K562 (cell line): ENCODE data around the gene MRPS10. TPM values are rescaled to one million over a fixed set of nuclear protein-coding genes. Genes with fewer than 3 reads are reported as not detected.
A peak's percentile ranks its signal among the peaks of the same experiment; 100 is the strongest.
"Not testable (repeated sequence)": the region's sequence is repeated elsewhere in the genome, so short reads cannot be mapped to it uniquely, and the experiment has no call there.

Experiments used
- ATAC-seq: fragments of 200-7000 bp; cut with Tn5 transposase; 3 replicates; pipeline ENCODE4 v1.9.1; 2020; ENCODE audit warnings: moderate library complexity
- BruUV-seq: library from RNA; stranded (reverse); fragments of 400-500 nt; replicated peaks from 2 replicates; lab custom pipeline; 2021; lab: Mats Ljungman, UMichigan
- CTCF ChIA-PET: fragments of 300-600 bp; formaldehyde crosslinking; extraction: SDS; loops from one replicate; lab custom pipeline; 2021; ENCODE audit warnings: low intra/inter-chr PET ratio; lab: Yijun Ruan, JAX
- POLR2A ChIA-PET: fragments of 300-600, 350-650 bp; sonication (Branson Sonifier 250); formaldehyde crosslinking; extraction: SDS; loops from one replicate; lab custom pipeline; 2021; ENCODE audit warnings: antibody characterized with exemption, inconsistent platforms; lab: Yijun Ruan, JAX
- DNase-seq, 4 experiments: peaks; one replicate each; pipeline versions ENCODE4 v3.0.0 to v3.0.0-alpha.2; 2011 to 2018; ENCODE audit warnings: low spot score in 3 of 4, mixed read lengths in 3 of 4; ENCODE audit errors: extremely low read depth in 1 of 4
- FAIRE-seq: peaks from 2 replicates; lab custom pipeline; 2011; peaks lifted over from hg19 to GRCh38; lab: Jason Lieb, UNC
- H2AFZ ChIP-seq: 2 replicates; pipeline ENCODE4 v1.6.0; 2011; ENCODE audit warnings: low read depth, low read length, control low read depth, inconsistent platforms
- H3K27ac ChIP-seq: fragments of 200-600 bp; 3 replicates; pipeline ENCODE4 v1.8.0; 2011; ENCODE audit warnings: low read depth, mild to moderate bottlenecking, control low read depth, inconsistent platforms, low read length, moderate library complexity, mixed read lengths; ENCODE audit errors: extremely low read depth
- H3K27me3 ChIP-seq, 2 experiments: fragments of 300-600 bp in 1 of 2; 2 replicates in 1 of 2; 3 replicates in 1 of 2; pipeline versions ENCODE4 v1.6.0 to v1.8.0; 2011; ENCODE audit warnings: inconsistent platforms in 2 of 2, low read length in 2 of 2, mild to moderate bottlenecking in 1 of 2, mixed read lengths in 1 of 2, moderate library complexity in 1 of 2; ENCODE audit not compliant: control insufficient read depth in 2 of 2, insufficient read depth in 2 of 2
- H3K36me3 ChIP-seq: fragments of 300-600 bp; 3 replicates; pipeline ENCODE4 v1.8.0; 2011; ENCODE audit warnings: mild to moderate bottlenecking, low read length, inconsistent platforms; ENCODE audit not compliant: control insufficient read depth, insufficient read depth
- H3K4me1 ChIP-seq, 2 experiments: fragments of 200-600 bp in 1 of 2; replicated peaks in 1 of 2; 2 replicates in 1 of 2; 3 replicates in 1 of 2; pipeline versions ENCODE4 v1.5.1 to v1.8.0; 2011; ENCODE audit warnings: inconsistent platforms in 2 of 2, low read length in 2 of 2, mild to moderate bottlenecking in 1 of 2, mixed read lengths in 1 of 2, moderate library complexity in 1 of 2; ENCODE audit not compliant: control insufficient read depth in 2 of 2, insufficient read depth in 2 of 2
- H3K4me2 ChIP-seq: 2 replicates; pipeline ENCODE4 v1.6.1; 2011; ENCODE audit warnings: low read length, control low read depth, inconsistent platforms, mixed read lengths; ENCODE audit not compliant: insufficient read depth
- H3K4me3 ChIP-seq: fragments of 200-600 bp; sonication (generic), shearing (Covaris generic); 2 replicates; pipeline ENCODE4 v1.5.1; 2016; ENCODE audit warnings: control low read depth, inconsistent platforms
- H3K79me2 ChIP-seq: fragments of 200-600 bp; 3 replicates; pipeline ENCODE4 v1.8.0; 2011; ENCODE audit warnings: low read length, inconsistent platforms; ENCODE audit not compliant: control insufficient read depth, insufficient read depth
- H3K9ac ChIP-seq, 2 experiments: 2 replicates each; pipeline versions ENCODE4 v1.6.0 to v1.6.1; 2011; ENCODE audit warnings: low read depth in 2 of 2, low read length in 2 of 2, control low read depth in 1 of 2, inconsistent platforms in 1 of 2, mild to moderate bottlenecking in 1 of 2, mixed read lengths in 1 of 2; ENCODE audit not compliant: insufficient read depth in 1 of 2
- H3K9me1 ChIP-seq: one replicate; pipeline ENCODE4 v1.6.0; 2011; ENCODE audit warnings: inconsistent platforms, mild to moderate bottlenecking, low read length, moderate library complexity; ENCODE audit not compliant: control insufficient read depth, insufficient read depth
- H3K9me3 ChIP-seq: replicated peaks from 2 replicates; pipeline ENCODE4 v1.5.1; 2011; ENCODE audit warnings: low read depth, low read length, inconsistent platforms; ENCODE audit not compliant: control insufficient read depth, insufficient read depth
- H4K20me1 ChIP-seq: replicated peaks from 2 replicates; pipeline ENCODE4 v1.6.1; 2011; ENCODE audit warnings: low read length, inconsistent platforms, mixed read lengths; ENCODE audit not compliant: control insufficient read depth, insufficient read depth
- CHAMP1 ChIP-seq: fragments of 450-650 bp; IDR thresholded peaks from 2 replicates; pipeline ENCODE4 v1.6.1; 2016; ENCODE audit warnings: mild to moderate bottlenecking
- EGR1 ChIP-seq: fragments of 450-650 bp; conservative IDR thresholded peaks from 2 replicates; pipeline ENCODE4 v1.6.1; 2017; ENCODE audit warnings: mild to moderate bottlenecking
- HMBOX1 ChIP-seq: sonication (generic); IDR thresholded peaks from 2 replicates; pipeline ENCODE4 v1.6.1; 2016
- RBM39 ChIP-seq: fragments of 200-400 bp; formaldehyde crosslinking; optimal IDR thresholded peaks from 2 replicates; pipeline ENCODE3; 2018; ENCODE audit warnings: low read depth, low read length
- ZSCAN29 ChIP-seq: fragments of 450-650 bp; IDR thresholded peaks from 2 replicates; pipeline ENCODE4 v1.6.1; 2017
- WGBS: fragments of 100-300 bp; shearing (Covaris generic); methylation state at CpG from one replicate; pipeline ENCODE4 v1.1.6; 2016; ENCODE audit warnings: low coverage, mixed read lengths; ENCODE audit not compliant: insufficient coverage; ENCODE audit errors: missing lambda C conversion rate; 5-methylcytosine and 5-hydroxymethylcytosine counted together
- in situ Hi-C: fragments of 300-500 bp; cut with MboI; formaldehyde crosslinking; loops from 4 replicates; pipeline ENCODE4 v1.15.0; 2018; ENCODE audit warnings: inconsistent platforms, mixed read lengths
- intact Hi-C: fragments of 100-400 bp; cut with micrococcal nuclease; formaldehyde crosslinking; loops from 2 replicates; pipeline ENCODE4 v1.14.2; 2022
- polyA plus RNA-seq, 8 experiments: library from polyadenylated mRNA; depleted of rRNA in 4 of 8; stranded (reverse) in 5 of 8; unstranded in 3 of 8; fragments of >200 nt; fragmentation: Nextera tagmentation in 2 of 8; fragmentation: Illumina TruSeq in 1 of 8; extraction: Ambion mirVana in 2 of 8; extraction: Trizol in 1 of 8; gene quantifications; 2 replicates each; pipeline versions ENCODE4 v1.2.1 to v1.2.3, GENCODE V29; 2011 to 2014; ENCODE audit warnings: inconsistent platforms in 1 of 8, missing spikeins in 1 of 8
- total RNA-seq, 7 experiments: library from RNA; depleted of rRNA in 6 of 7; stranded (reverse); fragments of >200 nt in 6 of 7; fragmentation: Illumina TruSeq in 2 of 7; extraction: Trizol in 2 of 7; gene quantifications; 2 replicates each; pipeline versions ENCODE4 v1.2.1 to v1.2.3, GENCODE V29; 2011 to 2021; ENCODE audit warnings: low replicate concordance in 1 of 7

Gene MRPS10
- total and polyA plus RNA-seq, 9 of the 15 experiments (the other 6 are each of a cell fraction or from before 2014, with no cell fraction given): 48.6 to 166 (median 93.7) TPM

- in situ Hi-C loops: no loop called here
- no peak for FAIRE-seq
Observed at GRCh38 chr6:42210551-42210950, 7.1 kb downstream of the MRPS10 start.

GRCh38 chr6:42207559-42207958 is 10.1 kb downstream of the MRPS10 start:
- H2AFZ ChIP-seq, FAIRE-seq, H3K9me3 ChIP-seq, CTCF ChIA-PET, H3K27me3 ChIP-seq, intact Hi-C loops, H3K4me3 ChIP-seq, H3K4me1 ChIP-seq, H4K20me1 ChIP-seq, in situ Hi-C loops, H3K79me2 ChIP-seq, H3K9ac ChIP-seq, DNase-seq, H3K27ac ChIP-seq, H3K4me2 ChIP-seq, ATAC-seq, H3K9me1 ChIP-seq: not testable (repeated sequence)
- H3K36me3 ChIP-seq: peaks cover 81% of the 10 kb centered on the region
- BruUV-seq: TSS peak; percentile 33
- POLR2A ChIA-PET: interaction anchor here (0.6 kb wide), 1 partner anchor 242 kb away, joined by 3 read pairs; no protein-coding TSS in a partner anchor
- WGBS: 64% methylated on average over 2 of the region's 2 CpGs

More at GRCh38 chr6:42210551-42210950, 7.1 kb downstream of the MRPS10 start:
- no peak overlapping the region for H3K4me2 ChIP-seq
- POLR2A ChIA-PET: no interaction called here
- H3K27me3 ChIP-seq: no peaks in the 10 kb centered on the region
- BruUV-seq: no TSS peak
- H2AFZ ChIP-seq: no peak overlapping the region
- H3K36me3 ChIP-seq: peaks cover 88% of the 10 kb centered on the region
- H4K20me1 ChIP-seq: no peaks in the 10 kb centered on the region
- no peak for ATAC-seq
- CTCF ChIA-PET: no interaction called here
- H3K79me2 ChIP-seq: peaks cover 25% of the 10 kb centered on the region
- H3K4me3 ChIP-seq: no peak overlapping the region
- whole genome bisulfite sequencing: no CpG with 5 or more reads among the region's 1 CpG
- no peaks in the 10 kb centered on the region for H3K9me1 ChIP-seq
- H3K9me3 ChIP-seq: no peaks in the 10 kb centered on the region
- intact Hi-C loops: loop anchor here (10.0 kb wide), 1 partner anchor 106 kb away; no protein-coding TSS in a partner anchor
- H3K9ac ChIP-seq: no peak overlapping the region
- TF ChIP-seq HMBOX1 (no peak), EGR1 (no peak), CHAMP1 (no peak), RBM39 (no peak), ZSCAN29 (no peak)
- H3K27ac ChIP-seq: no peak overlapping the region
- DNase-seq: no peak
- H3K4me1 ChIP-seq: peaks cover 3 to 7% of the 10 kb centered on the region in 2 experiments; a peak in 3 of 5 replicates
